HG03159 (cell line): Measurements from ENCODE around the gene RASL11B.

Experiments
- ATAC-seq: cut with Tn5 transposase; IDR thresholded peaks from one replicate; pipeline ENCODE4 v1.9.1; 2021; ENCODE audit warnings: mild to moderate bottlenecking, moderate library complexity; ENCODE audit not compliant: unreplicated experiment

RASL11B gene

DNA sequence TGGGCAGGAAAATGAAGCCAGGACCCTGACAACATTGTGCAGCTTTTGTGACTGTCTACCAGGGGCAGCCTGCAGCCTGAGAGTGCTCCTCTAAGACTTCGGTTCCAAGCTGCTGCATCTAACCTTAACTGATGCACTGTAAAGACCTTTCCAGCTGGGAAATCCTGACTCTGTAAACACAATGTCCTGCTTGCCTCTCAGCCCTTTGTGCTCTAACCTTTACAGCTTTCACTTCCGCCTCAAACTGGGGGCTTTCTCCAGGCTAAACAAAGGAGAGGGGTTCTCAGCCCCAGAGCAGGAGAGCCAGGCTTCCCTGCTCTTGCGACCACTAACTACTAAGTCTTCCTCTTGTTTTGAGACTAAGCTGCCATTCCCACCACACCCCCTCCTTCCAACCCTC, 19.3 kb upstream of the RASL11B start:
- no peak for ATAC-seq

DNA sequence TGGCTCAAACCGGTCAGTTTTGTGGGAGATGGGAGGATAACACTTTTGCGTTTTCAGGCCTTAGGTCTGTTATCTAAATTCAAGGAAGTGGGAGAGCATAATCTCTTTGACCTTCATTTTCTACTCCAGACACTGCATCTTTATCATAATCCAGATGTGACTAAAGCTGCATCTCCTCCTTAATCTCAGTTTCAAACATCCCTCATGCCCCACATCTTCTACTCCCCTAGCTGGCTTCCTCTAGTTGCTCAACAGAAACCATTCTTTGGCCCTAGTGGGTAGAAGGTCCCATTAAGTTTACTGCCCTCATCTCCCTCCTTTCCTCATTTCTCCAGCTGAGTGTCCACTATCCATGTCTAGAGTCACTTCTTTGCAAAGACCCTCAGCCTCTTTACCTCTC, 18.8 kb upstream of the RASL11B start:
- no peak for ATAC-seq

DNA sequence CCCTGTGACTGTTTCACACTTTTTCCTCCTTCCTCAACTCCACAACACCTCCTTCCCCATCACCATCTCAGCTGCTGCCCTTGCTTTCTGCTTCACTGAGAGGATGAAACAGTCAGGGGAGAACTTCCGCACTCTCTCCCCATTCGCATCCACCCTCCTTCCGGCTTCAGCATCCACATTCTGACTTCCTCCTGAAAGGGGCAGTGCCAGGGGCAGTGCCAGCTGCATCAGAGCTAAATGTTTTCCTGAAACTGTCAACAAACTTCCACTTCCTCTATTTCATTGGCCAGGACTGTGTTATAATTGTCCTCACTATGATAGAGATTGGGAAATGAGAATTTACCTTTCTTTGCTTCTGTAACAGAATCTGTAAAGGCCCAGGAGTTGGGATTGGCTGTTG, 18.2 kb upstream of the RASL11B start:
- no peak for ATAC-seq

DNA sequence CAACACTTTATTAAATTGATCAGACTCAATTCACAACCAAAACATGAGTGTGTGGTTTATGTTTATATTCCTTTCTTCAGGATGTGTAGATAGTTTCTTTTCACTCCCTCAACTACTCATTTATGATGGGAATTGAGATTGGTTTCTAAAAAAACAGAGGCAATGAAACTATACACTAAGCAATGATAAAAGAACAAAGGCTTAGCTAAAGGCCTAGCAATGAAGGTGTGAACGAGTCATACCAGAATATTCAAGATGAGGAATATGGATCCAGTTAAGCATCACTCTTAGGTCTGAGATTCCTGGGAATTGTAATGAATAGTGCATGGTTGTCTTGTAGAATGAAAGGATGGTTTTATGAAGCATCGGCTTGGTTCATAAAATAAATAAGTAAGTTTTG, 17.5 kb upstream of the RASL11B start:
- no peak for ATAC-seq

DNA sequence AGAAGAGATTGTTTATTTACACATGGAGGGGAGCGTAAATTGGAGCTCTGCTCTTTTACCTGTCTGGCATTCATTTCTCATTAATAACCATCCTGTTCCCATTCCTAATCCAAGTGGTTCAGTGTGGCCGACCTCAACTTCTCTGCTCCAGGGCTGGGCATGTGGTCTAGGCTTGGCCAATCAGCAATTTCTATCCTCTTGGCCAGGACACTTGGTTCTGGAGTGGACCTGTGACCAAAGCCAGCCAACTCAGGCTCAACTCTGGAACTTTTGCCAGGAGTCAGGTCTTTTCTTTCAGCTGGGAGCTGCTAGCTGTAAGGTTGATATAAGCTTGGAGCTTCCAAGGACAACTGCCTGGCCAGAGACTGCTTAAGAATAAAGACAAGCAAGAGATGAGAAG, 15.6 kb upstream of the RASL11B start:
- ATAC-seq, result no peak

DNA sequence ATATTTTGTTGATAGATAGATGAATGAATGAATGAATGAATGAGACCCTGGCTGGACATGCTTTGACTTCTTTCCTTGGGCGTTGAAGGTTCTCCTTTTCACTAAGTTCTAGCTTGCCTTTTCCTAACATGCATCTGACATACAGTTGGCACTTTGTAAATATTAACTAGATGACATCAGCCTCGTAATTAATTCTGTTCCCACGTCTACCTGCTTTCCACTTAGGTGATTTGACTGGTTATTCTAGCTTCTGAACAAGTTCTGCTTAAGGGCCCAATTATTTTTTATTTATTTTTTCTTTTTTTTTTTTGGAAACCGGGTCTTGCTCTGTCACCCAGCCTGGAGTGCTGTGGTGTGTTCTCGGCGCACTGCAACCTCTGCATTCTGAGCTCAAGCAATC, 13.9 kb upstream of the RASL11B start:
- no peak for ATAC-seq

DNA sequence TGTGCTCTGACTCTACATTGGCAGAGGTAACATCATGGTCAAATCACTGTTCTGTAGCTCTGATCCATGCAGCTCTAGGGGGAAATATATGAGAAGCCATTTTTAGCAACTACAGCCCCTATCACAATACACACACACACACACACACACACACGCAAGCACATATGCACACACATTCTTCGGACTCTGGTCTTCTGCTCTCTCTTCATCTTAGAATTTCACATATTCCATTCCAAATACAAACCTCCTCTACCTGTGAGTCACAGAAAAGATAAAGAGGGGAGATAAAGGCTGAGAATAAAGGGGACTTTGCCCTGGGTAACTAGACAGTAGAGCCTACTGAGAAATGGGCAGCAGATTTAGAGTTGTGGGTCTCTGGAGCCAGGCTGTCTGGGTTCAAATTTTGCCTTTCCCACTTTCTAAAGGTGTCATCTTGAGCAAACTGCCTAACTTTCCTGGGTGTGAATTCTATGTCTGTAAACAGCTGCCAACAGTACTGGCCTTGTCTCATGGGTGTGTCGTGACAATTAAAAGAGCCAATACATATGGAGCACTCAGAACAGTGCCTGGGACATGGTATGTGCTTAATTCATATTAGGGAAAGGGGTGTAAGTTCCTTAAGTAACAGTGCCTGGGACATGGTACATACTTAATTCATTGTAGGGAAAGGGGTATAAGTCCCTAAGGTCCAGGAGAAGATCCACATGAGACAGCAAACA, 11.6 kb upstream of the RASL11B start:
- no peak for ATAC-seq

DNA sequence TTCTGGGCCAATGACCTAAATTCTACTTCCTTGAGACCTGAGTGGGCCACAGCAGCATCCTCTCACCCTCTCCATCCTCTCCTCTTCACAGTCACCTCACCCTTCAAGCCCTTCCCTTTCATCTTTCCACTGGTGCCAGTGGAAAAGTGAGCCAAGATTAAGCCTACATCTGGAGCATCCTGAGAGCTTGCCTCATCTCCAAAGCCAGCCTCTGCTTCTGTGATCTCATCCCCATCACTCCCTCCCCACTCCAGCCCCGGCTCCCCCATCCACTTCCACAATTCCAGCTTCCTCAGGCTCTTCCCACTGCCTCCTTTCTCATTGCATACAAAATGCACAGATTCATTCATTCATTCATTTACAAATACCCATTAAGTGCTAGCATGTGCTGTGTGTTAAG, 10.1 kb upstream of the RASL11B start:
- ATAC-seq, result no peak

DNA sequence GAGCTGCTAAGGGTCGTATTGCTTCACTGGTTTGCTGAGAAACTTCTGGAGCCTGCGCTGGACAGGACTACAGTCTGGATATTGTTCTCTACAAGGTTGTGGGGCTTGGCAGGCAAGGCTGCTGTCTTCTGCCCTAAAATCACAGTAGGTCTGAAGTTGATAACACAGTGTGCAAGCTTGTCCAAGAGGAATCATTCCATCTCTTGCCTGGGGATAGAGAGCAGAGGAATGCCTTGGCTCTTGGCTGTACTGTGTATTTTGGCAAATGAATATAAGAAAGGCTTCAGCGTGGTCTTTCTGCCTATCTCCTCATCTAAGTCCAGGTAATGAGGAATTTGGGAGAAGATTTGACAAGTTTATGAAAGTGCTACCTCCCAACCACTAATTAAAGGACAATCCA, 9.4 kb upstream of the RASL11B start:
- ATAC-seq, result no peak

DNA sequence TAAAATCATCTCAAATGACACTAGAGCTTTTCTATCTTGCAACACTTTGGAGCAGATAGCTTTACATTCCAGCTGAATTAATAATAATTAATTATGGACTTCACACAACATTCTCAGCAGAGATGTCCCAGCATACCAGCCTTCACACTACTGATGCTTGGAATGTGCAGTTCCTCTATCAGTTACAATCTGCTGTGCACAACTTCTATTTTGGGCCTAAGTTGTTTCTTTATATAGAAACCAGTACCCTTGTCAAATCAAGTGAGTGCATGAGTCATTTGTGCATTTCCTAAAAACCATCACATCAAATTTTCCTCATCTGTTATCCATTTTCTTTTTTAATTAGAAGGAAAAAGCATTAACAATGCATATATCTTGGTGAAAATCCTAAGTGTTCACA, 8.8 kb upstream of the RASL11B start:
- ATAC-seq, result no peak

DNA sequence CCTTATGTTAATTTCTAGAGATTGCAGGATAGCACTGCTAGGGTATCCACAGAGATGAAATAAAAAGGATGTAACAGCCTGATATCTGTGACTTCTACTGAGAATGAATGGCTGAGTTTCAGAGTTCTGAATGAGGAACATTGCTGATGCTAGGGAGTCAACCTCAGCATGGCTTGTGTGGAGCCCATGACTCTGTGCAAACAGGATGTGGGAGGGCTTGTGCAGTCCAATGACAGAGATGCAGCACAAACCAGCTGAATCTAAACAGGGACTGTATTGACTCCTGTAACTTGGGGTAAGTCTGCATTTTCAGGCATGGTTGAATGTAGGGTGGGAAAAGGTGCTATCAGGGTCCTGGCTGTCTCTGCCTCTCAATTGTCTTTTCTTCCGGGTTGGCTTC, 5.3 kb upstream of the RASL11B start:
- no peak for ATAC-seq

DNA sequence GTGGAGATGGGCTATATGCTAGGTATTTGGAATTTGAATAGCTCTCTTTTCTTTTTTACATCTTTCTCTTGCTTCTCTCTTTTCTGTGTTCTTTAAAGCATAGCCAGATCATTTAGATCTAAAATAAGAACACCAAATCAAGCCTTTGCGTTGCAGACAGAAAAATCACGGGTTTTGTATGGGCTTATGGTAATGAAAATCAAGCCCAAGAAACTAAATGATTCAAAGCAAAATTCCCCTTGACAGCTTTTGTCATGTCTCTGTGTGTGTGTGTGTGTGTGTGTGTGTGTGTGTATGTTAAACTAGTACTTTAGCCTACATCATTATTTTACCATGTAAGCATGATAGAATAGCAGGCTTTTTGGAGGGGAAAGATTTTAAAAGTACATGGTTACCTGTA, 1.8 kb upstream of the RASL11B start:
- ATAC-seq, result no peak

DNA sequence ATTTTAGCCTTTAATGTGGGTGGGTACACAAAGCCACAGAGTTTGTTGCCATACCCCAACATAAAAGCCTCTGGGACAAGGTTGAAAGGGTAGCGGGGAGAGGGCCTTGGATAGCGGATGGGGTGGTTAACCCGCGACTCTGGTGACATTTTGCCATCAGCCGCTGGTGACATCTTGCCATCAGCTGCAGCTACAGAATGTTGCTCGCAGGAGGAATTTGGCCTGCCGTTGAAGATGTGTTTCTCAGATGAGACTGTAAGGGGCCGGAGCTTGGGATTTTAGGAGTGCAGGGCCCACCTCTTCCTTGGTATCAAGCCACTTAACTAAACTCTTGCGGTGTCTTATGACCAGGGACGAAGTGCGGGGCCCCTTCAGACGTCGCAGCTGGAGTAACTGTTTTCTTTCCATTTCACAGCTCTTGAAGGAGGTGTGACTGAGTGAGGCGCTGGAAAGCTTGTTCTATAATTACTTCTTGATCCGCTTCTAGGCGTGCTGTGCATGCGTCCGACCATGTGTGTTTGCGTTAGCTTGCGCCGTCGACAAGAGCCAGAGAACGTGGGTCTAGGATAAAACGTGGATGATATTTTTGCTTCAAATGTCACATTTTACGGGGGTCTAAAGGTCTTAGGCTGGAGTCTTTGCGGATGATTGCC, 820 bp upstream of the RASL11B start:
- ATAC-seq, result no peak

DNA sequence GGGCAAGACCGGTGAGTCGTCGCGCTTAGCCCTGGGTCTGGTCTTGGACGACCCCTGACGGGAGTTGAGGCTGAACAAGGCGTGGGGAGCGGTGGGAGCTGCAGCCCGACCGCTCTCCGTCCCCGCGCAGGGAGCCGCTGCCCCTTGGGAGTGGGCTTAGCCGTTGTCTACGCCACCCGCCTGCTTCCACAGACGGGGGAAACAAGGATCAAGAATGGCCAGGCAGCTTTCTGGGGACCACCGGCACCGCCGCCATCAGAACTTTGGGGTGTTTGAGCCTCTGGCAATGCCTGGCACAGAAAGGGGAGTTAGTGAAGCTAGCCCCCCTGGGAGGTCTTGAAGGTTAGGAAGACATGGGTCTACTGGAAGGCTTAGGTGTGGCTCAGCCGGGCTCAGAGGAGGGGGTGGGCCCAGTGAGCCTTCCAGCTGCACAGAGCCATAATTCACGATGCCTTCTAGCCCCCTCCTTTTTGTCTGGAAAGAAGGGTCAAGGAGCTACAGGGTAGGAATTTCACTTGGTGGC, 583 bp downstream of the RASL11B start:
- no peak for ATAC-seq

DNA sequence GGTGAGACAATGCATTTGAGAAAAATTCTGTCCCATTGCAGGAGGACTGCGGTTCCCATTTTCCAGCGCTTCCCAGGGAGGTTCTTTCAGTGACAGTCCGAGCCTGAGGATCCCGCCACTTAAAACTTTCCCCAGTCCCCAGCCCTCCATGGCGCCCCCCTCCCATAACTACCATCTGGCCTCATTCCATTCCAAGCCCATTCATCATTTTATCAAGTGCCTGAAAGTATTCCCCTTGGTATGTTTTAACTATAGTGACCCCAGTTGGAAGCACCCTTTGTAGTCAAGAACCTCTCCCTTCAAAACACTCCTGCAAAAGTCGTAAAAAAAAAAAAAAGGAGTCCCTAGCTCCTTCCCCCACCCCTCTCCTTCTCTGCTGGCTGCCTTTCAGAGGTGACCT, 1.2 kb downstream of the RASL11B start:
- ATAC-seq, result no peak

DNA sequence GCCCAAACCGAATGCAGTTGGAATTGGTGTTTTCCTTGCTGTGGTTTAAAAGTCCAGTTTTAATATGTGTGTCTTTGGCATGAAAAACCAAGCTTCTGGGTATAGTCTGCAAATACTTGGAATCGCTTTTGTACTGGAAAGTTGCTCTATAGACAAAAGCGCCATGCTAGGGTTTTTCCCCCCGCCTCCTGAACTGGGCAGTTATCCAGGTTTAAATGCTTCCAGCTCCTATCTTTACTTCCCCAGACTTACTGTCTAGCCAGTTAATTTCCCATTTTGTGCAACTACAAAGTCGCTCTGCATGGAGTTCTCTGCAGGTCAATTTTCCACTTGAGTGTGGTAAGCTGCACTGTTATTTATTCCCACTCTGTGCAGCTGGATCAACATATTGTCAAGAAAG, 2.7 kb downstream of the RASL11B start:
- no peak for ATAC-seq

DNA sequence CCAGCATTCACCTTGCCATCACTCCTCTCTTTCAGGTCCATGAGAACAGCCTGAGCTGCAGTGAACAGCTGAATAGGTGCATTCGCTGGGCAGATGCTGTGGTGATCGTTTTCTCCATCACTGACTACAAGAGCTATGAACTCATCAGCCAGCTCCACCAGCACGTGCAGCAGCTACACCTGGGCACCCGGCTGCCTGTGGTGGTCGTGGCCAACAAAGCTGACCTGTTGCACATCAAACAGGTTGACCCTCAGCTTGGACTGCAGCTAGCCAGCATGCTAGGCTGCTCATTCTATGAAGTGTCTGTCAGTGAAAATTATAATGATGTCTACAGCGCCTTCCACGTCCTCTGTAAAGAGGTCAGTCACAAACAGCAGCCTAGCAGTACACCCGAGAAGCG, 3.2 kb downstream of the RASL11B start:
- no peak for ATAC-seq

DNA sequence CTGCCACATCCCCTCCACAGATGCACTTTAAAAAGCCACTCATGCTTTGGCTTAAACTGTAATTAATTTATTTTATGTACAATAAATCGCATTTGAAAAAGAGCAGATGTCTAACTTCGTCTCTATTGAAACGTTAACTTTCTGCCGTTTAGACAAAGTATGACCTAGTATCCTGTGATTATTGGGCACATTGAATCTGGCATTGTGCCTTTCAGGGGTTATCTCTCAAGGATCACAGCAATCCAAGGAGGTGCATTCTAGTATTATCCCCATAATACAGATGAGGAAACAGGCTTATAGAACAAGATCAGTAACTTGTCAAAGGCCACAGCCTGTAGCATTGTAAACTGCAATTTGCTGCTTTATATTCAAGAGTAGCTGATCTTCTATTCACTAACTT, 4.6 kb downstream of the RASL11B start:
- ATAC-seq, result no peak

DNA sequence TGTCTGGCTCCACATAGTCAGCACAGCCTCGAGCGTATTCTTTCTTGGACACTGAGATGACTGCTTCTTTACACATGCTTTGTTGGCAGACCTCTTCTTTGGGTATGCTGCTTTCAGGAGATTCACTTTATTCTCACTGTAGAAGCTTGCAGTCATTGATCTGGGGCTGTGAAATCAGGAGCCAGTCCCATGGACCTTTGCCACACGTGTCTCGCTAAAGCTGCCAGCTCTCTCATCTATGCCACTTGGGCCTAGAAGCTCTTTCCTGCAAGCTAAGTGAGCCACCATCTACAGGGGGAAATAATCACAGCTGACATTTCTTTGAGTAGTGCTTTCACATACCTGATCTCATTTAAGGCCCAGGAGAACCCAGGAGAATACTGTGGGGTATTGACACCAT, 5.0 kb downstream of the RASL11B start:
- no peak for ATAC-seq

DNA sequence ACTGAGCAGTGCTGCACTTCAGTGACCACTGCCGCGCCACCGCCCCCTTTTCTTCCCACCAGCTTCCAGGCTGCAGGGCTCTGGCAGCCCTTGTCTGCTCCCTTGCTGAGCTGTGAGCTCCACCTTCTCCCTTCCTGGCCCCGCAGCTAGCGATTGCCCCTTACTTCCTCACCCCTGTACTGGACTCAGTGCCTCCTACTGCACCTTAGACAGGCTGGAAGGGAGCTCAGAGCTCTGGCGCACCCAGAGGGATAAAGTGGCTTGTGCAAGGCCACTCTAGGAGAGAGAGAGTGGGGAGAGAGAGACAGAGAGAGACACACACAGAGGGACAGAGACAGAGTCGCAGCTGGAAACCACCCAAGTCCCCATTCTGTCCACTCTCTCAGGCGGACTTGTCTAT, 6.0 kb downstream of the RASL11B start:
- no peak for ATAC-seq

DNA sequence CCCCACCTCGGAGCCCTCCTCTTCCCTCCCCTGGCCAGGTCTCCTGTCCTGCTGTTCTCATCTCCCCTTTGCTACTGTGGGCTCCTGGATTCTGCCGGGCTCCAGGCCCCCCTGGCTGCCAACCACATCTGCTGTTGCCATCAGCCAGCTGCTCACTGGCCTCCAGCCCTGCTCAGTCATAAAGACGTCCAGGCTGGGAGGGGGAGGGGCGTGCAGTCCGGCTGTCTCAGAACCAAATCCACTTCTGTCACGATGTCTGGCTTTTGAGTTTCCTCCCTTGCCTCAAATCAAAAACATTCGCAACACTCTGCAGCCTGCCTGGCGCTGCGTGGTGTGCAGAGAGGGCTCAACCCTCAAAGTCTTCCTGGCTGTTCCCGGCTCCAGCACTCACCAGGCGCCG, 7.1 kb downstream of the RASL11B start:
- ATAC-seq, result no peak

DNA sequence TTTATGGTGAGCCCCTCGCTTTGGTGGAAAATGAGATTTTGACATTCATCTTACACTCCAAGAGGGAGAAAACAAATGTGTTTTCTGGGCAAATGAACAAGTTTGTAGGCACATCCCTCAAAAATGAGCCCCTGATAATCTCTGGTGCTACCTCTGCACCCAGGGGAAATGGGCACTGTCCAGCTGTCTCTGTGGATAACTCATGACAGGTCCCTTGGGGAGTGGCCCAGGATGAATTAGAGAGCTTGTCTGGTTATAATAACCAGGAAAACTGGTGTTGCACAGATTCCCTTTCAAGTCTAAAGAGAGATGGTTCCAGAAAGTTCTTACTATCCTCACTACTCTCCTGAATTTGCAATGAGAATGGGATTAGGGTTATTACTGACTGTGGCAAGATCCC, 7.5 kb downstream of the RASL11B start:
- no peak for ATAC-seq

DNA sequence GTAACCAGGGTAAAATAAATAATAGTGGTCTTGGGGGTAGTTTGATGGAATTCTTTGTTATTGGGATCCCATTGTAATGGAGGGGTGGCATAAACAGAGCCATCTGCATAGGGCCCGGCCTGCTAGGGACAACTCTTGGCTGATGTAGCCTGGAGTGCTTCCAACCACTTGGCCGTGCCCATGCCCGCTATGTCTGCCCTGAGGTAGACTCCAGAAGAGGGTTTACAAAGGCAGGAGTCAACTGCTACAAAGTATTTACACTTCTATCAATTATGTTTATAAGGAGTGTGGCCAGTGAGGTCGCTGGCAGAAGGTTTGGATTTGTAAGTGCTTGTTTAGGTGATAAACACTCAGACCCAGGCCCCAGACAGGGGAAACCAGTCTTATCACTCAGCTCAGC, 8.1 kb downstream of the RASL11B start:
- ATAC-seq, result no peak
